ENCODE results near the gene ZFHX2. TPM values are rescaled to one million over a fixed set of nuclear protein-coding genes. Genes with fewer than 3 reads are reported as not detected.

The ZFHX2 gene
- polyA plus RNA-seq, 1 of the 3 experiments (the other 2 are of a cell fraction): 0.77 TPM

DNA sequence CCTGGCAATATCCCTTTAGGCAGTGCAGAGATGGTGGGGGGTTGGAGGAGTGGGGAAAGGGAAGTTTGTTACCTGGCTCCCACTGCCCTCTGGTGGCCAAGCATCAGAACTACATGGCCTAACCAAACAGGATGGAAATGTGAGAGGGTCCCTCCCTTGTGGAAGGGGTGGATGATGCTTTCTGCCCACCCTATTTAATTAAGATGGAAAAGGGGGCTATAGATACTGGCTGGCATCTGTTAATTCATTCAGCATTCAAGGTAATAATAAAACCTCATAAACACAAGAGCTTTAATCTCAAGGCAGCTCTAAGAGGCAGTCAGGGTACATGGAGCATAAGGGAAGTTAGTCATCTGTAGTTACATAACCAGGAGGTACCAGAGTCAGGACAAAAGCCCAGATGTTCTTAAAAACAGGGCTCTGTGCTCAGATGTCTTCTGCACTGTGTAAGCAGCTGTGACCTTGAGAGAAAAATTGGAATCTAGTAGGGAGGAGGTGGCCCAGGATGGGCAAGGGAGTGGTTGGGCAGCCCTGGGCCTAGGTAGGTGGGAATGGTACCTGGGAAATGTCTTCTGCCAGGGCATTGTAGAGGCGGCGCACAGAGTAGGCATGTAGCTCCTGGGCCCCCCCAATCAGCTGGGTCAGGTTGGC, 11.4 kb upstream of the ZFHX2 start:
- Histone ChIP-seq H3K4me3 (ENCODE audit: low read depth in 2 of 2, low read length in 1 of 2) (no peak overlapping the region; a peak in 1 of 4 replicates), H2AFZ (ENCODE audit: low read depth) (no peak overlapping the region), H3K9ac (no peak overlapping the region), H3K9me2 (no peaks in the 10 kb centered on the region), H3K4me2 (no peak overlapping the region), H4K20me1 (ENCODE audit: insufficient read depth) (no peaks in the 10 kb centered on the region), H3K79me2 (ENCODE audit: insufficient read depth) (0 out of 2 replicates have a peak, but pooled peaks cover 3% of the 10 kb centered on the region), H3F3A (replicated peaks; ENCODE audit: insufficient read depth) (peaks cover 7% of the 10 kb centered on the region), H3K27ac (ENCODE audit: low read depth in 2 of 2, low read length in 1 of 2) (no peak overlapping the region), H3K9me3 (no peaks in the 10 kb centered on the region), H3K4me1 (ENCODE audit: control insufficient read depth in 1 of 2, insufficient read depth in 2 of 2, low read depth in 1 of 2, low read length in 1 of 2) (peaks cover 0 to 12% of the 10 kb centered on the region in 2 experiments; a peak in 1 of 4 replicates), H3K36me3 (replicated peaks in 1 of 2; ENCODE audit: control insufficient read depth in 1 of 2, insufficient read depth in 2 of 2, low read length in 1 of 2) (peaks cover 17 to 56% of the 10 kb centered on the region in 2 experiments), H3K27me3 (ENCODE audit: insufficient read depth) (no peaks in the 10 kb centered on the region)
- WGBS (ENCODE audit: low lambda C conversion rate): no CpG with 5 or more reads among the region's 2 CpGs
- TF ChIP-seq SMC3 (IDR thresholded peaks at IDR 0.05; ENCODE audit: low read depth, low read length): peak; percentile 68
- TF ChIP-seq TAF1 (IDR thresholded peaks at IDR 0.05; ENCODE audit: borderline replicate concordance, low read depth, low read length): no peak
- peak; percentile 83 for TF ChIP-seq RAD21 (IDR thresholded peaks at IDR 0.05; ENCODE audit: low read length)
- TF ChIP-seq YY1 (IDR thresholded peaks at IDR 0.05; ENCODE audit: low read depth): no peak
- TF ChIP-seq RCOR1 (IDR thresholded peaks at IDR 0.05; ENCODE audit: low read length): 0 out of 2 replicates have a peak, but pooled peaks have one; percentile 10
- no peak for TF ChIP-seq EZH2phosphoT487 (IDR thresholded peaks at IDR 0.05; ENCODE audit: borderline replicate concordance, low read depth)
- peak; percentile 22 for TF ChIP-seq CHD2 (IDR thresholded peaks at IDR 0.05; ENCODE audit: low read length, partially characterized antibody)
- no peak; the same call in 1 of the 2 replicates for TF ChIP-seq JUND (IDR thresholded peaks at IDR 0.05)
- TF ChIP-seq, protein P1, sequence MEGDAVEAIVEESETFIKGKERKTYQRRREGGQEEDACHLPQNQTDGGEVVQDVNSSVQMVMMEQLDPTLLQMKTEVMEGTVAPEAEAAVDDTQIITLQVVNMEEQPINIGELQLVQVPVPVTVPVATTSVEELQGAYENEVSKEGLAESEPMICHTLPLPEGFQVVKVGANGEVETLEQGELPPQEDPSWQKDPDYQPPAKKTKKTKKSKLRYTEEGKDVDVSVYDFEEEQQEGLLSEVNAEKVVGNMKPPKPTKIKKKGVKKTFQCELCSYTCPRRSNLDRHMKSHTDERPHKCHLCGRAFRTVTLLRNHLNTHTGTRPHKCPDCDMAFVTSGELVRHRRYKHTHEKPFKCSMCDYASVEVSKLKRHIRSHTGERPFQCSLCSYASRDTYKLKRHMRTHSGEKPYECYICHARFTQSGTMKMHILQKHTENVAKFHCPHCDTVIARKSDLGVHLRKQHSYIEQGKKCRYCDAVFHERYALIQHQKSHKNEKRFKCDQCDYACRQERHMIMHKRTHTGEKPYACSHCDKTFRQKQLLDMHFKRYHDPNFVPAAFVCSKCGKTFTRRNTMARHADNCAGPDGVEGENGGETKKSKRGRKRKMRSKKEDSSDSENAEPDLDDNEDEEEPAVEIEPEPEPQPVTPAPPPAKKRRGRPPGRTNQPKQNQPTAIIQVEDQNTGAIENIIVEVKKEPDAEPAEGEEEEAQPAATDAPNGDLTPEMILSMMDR (IDR thresholded peaks at IDR 0.05): peak; percentile 90
- DNase-seq: peak; percentile 78
- ChIA-PET POLR2A (interaction anchor here (0.7 to 1.1 kb wide), 2 partner anchors 88 to 467 kb away, joined by 3 read pairs; no protein-coding TSS in a partner anchor), CTCF (interaction anchor here (0.6 to 19.5 kb wide), 11 partner anchors 9 to 240 kb away, joined by 3 to 785 read pairs (median 6); partner anchors contain the start of gene NGDN)

DNA sequence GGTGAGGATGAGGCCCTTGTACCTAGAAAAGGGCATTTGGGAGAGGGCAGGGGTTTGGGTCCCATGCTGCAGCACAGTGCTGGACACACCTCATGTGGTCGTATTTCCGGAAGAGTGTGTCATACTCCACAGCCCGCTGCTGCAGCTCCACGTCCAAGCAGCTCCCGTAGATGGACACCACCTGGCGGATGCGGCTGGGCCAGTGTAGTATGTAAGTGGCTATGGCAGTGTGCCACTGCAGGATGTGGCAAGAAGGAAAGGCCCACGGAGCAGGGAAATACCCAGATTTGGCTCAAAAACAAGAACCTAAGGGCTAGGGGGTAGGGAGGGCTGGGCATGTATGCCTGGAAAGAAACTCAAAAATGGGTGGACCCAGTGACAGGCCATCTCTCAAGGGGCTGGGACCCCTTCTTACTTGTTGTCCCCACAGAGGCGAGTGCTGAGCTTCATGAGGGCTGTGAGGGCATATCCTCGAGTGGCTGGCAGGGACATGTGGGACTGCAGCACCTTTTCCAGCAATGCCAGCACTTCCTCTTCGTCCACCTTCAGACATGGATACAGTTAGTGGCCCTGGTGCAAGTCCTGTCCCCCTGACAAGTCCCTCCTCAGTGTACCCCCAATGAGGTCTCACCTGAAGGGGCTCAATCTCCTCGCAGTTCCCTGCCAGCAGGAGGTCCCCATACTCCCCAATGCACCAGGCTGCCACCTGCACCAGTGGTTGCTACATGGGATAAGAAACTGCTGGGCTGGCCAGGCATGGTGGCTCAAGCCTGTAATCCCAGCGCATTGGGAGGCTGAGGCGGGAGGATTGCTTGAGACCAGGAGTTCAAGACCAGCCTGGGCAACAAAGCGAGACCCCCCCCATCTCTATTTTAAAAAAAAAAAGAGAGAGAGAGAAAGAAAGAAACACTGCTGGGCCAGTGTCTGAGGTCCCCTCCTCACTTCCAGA, 10.6 kb upstream of the ZFHX2 start:
- POLR2A ChIA-PET: interaction anchor here (0.7 to 2.2 kb wide), 4 partner anchors 84 to 466 kb away, joined by 3 to 10 read pairs (median 3); partner anchors contain the start of gene NGDN

More for the DNA sequence above, 10.6 kb upstream of the ZFHX2 start:
- Histone ChIP-seq H3K9me3 (no peaks in the 10 kb centered on the region), H3K9me2 (no peaks in the 10 kb centered on the region), H2AFZ (ENCODE audit: low read depth) (no peak overlapping the region), H3K9ac (no peak overlapping the region), H4K20me1 (ENCODE audit: insufficient read depth) (no peaks in the 10 kb centered on the region), H3K4me2 (no peak overlapping the region), H3K27ac (ENCODE audit: low read depth in 2 of 2, low read length in 1 of 2) (no peak overlapping the region), H3K27me3 (ENCODE audit: insufficient read depth) (no peaks in the 10 kb centered on the region), H3F3A (replicated peaks; ENCODE audit: insufficient read depth) (peaks cover 7% of the 10 kb centered on the region), H3K4me1 (ENCODE audit: control insufficient read depth in 1 of 2, insufficient read depth in 2 of 2, low read depth in 1 of 2, low read length in 1 of 2) (peaks cover 0 to 16% of the 10 kb centered on the region in 2 experiments; a peak in 1 of 4 replicates), H3K79me2 (ENCODE audit: insufficient read depth) (peaks cover 6% of the 10 kb centered on the region; the same call in 1 of the 2 replicates), H3K36me3 (replicated peaks in 1 of 2; ENCODE audit: control insufficient read depth in 1 of 2, insufficient read depth in 2 of 2, low read length in 1 of 2) (peaks cover 17 to 56% of the 10 kb centered on the region in 2 experiments), H3K4me3 (ENCODE audit: low read depth in 2 of 2, low read length in 1 of 2) (no peak overlapping the region; a peak in 1 of 4 replicates)
- TF ChIP-seq, protein P2, sequence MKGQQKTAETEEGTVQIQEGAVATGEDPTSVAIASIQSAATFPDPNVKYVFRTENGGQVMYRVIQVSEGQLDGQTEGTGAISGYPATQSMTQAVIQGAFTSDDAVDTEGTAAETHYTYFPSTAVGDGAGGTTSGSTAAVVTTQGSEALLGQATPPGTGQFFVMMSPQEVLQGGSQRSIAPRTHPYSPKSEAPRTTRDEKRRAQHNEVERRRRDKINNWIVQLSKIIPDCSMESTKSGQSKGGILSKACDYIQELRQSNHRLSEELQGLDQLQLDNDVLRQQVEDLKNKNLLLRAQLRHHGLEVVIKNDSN (IDR thresholded peaks at IDR 0.05; ENCODE audit: borderline replicate concordance, low read depth): no peak
- TF ChIP-seq, protein P3, sequence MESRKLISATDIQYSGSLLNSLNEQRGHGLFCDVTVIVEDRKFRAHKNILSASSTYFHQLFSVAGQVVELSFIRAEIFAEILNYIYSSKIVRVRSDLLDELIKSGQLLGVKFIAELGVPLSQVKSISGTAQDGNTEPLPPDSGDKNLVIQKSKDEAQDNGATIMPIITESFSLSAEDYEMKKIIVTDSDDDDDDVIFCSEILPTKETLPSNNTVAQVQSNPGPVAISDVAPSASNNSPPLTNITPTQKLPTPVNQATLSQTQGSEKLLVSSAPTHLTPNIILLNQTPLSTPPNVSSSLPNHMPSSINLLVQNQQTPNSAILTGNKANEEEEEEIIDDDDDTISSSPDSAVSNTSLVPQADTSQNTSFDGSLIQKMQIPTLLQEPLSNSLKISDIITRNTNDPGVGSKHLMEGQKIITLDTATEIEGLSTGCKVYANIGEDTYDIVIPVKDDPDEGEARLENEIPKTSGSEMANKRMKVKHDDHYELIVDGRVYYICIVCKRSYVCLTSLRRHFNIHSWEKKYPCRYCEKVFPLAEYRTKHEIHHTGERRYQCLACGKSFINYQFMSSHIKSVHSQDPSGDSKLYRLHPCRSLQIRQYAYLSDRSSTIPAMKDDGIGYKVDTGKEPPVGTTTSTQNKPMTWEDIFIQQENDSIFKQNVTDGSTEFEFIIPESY (IDR thresholded peaks at IDR 0.05; ENCODE audit: borderline replicate concordance, low read depth): no peak
- no peak for DNase-seq
- CTCF ChIA-PET: interaction anchor here (0.6 to 19.5 kb wide), 20 partner anchors 8 to 239 kb away, joined by 3 to 785 read pairs (median 6); partner anchors contain the start of genes AP1G2, NGDN and ZFHX2
- WGBS (ENCODE audit: low lambda C conversion rate): 88% methylated on average over 15 of the region's 15 CpGs

All from SK-N-SH (cell line).